ENCODE measurements around the gene ZNF414.

DNA sequence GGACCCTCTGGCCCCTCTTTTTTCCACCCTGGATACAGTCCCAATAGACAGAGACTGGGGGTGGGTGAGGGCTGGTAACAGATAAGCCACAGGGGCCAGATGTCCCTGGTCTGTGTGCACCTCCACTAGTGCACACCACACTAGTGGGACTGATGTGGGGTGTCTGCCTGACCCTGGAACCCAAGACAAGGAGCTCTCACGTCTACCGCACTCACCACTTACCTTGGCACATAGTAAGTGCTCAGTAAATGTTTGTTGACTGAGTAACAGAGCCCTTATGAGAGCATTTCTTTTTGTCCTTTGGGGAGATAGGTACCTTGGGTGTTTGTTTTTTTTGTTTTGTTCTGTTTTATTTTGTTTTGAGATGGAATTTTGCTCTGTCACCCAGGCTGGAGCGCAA lies 23.1 kb upstream of the ZNF414 start:
- TF ChIP-seq ZNF565 (CRISPR knock-in tag; conservative IDR thresholded peaks at IDR 0.05; ENCODE audit: low read depth) (no peak), OSR1 (CRISPR knock-in tag; IDR thresholded peaks at IDR 0.05) (no peak), GLIS3 (CRISPR knock-in tag; IDR thresholded peaks at IDR 0.05) (no peak), RARB (CRISPR knock-in tag; IDR thresholded peaks at IDR 0.05) (no peak)

Data from SK-N-SH treated with all-trans-retinoic acid at 6 μM for 48 hours (cell line).